Panc1 (cell line): ENCODE data around the gene HS1BP3.
A peak's percentile ranks its signal among the peaks of the same experiment; 100 is the strongest.

Source experiments
- POLR2AphosphoS5 ChIP-seq: IDR thresholded peaks from 2 replicates; pipeline ENCODE4 v1.6.1; 2012; ENCODE audit warnings: mild to moderate bottlenecking, low read depth, low read length, moderate library complexity
- SIN3A ChIP-seq: IDR thresholded peaks from 2 replicates; pipeline ENCODE4 v1.6.1; 2012; ENCODE audit warnings: low read depth, mild to moderate bottlenecking, low read length, moderate library complexity, borderline replicate concordance; ENCODE audit not compliant: insufficient read depth
- TCF7L2 ChIP-seq: IDR thresholded peaks from 2 replicates; pipeline ENCODE4 v1.6.1; 2011; ENCODE audit warnings: mild to moderate bottlenecking, low read depth, low read length, inconsistent platforms
- TF ChIP-seq, protein P1 (sequence below), 2 experiments: IDR thresholded peaks; 2 replicates each; pipeline ENCODE4 v1.6.1; 2011 to 2012; ENCODE audit warnings: low read depth in 2 of 2, control low read depth in 1 of 2, low read length in 1 of 2, mild to moderate bottlenecking in 1 of 2, moderate library complexity in 1 of 2; ENCODE audit not compliant: insufficient read depth in 1 of 2
- TF ChIP-seq, protein P2 (sequence below): fragments of 450-650 bp; IDR thresholded peaks from 2 replicates; pipeline ENCODE4 v1.5.1; 2017; ENCODE audit warnings: mild to moderate bottlenecking

GRCh38 chr2:20584399-20585358 lies 66.2 kb downstream of the HS1BP3 start:
- TF ChIP-seq, protein P1, sequence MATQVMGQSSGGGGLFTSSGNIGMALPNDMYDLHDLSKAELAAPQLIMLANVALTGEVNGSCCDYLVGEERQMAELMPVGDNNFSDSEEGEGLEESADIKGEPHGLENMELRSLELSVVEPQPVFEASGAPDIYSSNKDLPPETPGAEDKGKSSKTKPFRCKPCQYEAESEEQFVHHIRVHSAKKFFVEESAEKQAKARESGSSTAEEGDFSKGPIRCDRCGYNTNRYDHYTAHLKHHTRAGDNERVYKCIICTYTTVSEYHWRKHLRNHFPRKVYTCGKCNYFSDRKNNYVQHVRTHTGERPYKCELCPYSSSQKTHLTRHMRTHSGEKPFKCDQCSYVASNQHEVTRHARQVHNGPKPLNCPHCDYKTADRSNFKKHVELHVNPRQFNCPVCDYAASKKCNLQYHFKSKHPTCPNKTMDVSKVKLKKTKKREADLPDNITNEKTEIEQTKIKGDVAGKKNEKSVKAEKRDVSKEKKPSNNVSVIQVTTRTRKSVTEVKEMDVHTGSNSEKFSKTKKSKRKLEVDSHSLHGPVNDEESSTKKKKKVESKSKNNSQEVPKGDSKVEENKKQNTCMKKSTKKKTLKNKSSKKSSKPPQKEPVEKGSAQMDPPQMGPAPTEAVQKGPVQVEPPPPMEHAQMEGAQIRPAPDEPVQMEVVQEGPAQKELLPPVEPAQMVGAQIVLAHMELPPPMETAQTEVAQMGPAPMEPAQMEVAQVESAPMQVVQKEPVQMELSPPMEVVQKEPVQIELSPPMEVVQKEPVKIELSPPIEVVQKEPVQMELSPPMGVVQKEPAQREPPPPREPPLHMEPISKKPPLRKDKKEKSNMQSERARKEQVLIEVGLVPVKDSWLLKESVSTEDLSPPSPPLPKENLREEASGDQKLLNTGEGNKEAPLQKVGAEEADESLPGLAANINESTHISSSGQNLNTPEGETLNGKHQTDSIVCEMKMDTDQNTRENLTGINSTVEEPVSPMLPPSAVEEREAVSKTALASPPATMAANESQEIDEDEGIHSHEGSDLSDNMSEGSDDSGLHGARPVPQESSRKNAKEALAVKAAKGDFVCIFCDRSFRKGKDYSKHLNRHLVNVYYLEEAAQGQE (IDR thresholded peaks at IDR 0.05; ENCODE audit: insufficient read depth in 1 of 2, low read depth in 2 of 2, low read length in 1 of 2), result no peak
- TF ChIP-seq, protein P2, sequence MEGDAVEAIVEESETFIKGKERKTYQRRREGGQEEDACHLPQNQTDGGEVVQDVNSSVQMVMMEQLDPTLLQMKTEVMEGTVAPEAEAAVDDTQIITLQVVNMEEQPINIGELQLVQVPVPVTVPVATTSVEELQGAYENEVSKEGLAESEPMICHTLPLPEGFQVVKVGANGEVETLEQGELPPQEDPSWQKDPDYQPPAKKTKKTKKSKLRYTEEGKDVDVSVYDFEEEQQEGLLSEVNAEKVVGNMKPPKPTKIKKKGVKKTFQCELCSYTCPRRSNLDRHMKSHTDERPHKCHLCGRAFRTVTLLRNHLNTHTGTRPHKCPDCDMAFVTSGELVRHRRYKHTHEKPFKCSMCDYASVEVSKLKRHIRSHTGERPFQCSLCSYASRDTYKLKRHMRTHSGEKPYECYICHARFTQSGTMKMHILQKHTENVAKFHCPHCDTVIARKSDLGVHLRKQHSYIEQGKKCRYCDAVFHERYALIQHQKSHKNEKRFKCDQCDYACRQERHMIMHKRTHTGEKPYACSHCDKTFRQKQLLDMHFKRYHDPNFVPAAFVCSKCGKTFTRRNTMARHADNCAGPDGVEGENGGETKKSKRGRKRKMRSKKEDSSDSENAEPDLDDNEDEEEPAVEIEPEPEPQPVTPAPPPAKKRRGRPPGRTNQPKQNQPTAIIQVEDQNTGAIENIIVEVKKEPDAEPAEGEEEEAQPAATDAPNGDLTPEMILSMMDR, result no peak
- TF ChIP-seq POLR2AphosphoS5 (0 out of 2 replicates have a peak, but pooled peaks have one; percentile 41), TCF7L2 (no peak), SIN3A (no peak)
